HG02884 (cell line): Measurements from ENCODE around the gene COX6A2.

Experiments used
- ATAC-seq: cut with Tn5 transposase; IDR thresholded peaks from one replicate; pipeline ENCODE4 v1.9.1; 2021; ENCODE audit warnings: mild to moderate bottlenecking, moderate library complexity; ENCODE audit not compliant: unreplicated experiment

COX6A2 gene

DNA sequence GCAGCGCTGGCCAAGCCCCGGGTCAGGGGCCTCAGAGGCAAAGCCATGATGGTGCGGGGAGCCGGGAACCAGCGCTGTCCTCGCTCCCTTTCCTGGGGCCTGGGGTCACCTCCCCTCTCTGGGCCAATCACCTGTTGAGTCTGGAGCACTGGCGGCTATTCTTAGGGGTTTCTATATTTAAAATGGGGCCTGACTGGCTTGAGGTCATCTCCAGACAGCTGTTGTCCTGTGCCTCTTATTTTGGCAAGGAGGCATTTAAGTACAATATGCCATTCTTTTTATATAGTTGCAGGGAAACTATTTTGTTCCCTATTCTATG lies at the start of gene COX6A2:
Gene COX6A2 (minus strand): TSS at position 82 of the 319 bp plus-strand sequence. CDS start 35 bp downstream, at position 47.
- no peak for ATAC-seq

DNA sequence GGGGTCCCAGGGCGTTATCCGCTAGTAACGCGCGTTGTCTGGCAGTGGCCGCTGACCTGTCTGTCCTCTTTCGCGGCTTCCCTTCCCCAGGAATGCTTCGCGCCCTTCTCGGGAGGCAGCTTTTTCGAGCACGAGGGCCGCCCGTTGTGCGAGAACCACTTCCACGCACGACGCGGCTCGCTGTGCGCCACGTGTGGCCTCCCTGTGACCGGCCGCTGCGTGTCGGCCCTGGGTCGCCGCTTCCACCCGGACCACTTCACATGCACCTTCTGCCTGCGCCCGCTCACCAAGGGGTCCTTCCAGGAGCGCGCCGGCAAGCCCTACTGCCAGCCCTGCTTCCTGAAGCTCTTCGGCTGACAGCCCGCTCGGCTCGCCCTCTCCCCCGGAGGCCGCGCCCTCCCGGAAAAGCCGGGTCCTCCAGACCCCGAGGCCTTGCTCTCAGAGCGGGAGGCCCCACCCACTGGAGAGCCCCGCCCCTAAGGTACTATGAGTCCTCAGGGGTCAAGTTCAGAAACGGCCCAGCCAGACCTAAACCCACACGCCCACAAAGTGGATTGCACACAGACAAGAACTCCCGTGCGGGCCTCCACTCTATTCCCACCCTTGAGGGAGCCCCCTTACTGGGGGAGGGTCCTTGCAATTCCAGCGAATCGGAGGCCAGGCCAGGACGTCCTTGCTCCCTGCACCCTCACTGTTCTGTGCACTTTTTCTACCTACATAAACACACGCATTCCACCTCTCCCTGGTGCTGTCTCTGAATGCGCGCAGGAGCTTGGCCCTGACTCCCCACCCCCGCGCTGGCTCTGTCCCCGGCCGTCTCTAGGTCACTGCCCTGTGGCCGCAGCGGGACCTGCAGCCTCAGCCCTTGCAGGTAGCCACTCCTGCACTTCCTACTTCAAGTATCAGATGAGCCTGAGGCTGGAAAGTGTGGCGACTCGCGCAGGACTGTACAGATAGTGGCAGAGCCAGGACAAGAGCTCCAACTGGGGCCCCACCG lies 49.4 kb upstream of the COX6A2 start:
- no peak for ATAC-seq

DNA sequence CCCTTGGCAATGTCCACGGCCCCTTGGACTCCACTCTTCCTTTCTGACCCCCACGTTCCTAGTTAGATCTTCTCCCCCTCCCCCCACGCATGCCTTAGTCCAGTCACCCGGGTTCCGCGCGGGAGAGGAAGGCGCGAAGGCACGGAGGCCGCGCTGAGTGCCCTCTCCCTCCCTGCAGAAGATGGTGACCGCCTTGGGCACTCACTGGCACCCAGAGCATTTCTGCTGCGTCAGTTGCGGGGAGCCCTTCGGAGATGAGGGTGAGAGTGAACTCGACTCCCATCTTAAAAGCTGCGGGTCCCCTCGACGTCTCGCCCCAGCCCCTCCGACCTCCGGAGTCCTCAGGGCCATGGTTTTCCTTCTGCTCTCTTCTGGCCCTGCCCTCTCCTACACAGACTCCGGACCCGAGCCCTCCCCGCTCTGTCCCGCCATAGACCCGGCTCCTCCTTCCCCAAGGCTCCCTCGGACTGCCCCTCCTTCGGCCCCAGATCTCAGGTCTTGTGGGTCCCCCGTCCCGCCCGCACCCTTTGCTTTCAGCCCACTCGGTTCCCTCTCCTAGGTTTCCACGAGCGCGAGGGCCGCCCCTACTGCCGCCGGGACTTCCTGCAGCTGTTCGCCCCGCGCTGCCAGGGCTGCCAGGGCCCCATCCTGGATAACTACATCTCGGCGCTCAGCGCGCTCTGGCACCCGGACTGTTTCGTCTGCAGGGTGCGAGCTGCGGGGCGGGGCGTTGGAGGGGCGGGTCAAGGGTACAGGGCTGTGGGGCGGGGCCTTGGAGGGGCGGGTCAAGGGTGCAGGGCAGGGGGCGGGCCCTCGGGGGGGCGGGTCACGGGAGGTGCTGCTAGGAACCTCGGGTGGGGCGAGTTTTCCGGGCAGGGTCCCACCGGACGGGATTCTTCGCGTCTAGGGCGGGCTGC lies 48.4 kb upstream of the COX6A2 start:
- ATAC-seq, result no peak

DNA sequence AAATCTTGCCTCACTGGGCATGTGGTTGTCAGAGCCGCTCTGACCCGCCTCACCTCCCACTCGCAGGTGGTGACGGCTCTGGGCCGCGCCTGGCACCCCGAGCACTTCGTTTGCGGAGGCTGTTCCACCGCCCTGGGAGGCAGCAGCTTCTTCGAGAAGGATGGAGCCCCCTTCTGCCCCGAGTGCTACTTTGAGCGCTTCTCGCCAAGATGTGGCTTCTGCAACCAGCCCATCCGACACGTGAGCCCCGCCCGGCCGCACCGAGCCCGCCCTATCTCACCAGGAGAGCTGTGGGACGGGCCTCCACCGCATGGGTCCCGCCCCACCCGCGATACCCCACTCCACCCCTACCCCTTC lies 47.8 kb upstream of the COX6A2 start:
- ATAC-seq, result no peak

DNA sequence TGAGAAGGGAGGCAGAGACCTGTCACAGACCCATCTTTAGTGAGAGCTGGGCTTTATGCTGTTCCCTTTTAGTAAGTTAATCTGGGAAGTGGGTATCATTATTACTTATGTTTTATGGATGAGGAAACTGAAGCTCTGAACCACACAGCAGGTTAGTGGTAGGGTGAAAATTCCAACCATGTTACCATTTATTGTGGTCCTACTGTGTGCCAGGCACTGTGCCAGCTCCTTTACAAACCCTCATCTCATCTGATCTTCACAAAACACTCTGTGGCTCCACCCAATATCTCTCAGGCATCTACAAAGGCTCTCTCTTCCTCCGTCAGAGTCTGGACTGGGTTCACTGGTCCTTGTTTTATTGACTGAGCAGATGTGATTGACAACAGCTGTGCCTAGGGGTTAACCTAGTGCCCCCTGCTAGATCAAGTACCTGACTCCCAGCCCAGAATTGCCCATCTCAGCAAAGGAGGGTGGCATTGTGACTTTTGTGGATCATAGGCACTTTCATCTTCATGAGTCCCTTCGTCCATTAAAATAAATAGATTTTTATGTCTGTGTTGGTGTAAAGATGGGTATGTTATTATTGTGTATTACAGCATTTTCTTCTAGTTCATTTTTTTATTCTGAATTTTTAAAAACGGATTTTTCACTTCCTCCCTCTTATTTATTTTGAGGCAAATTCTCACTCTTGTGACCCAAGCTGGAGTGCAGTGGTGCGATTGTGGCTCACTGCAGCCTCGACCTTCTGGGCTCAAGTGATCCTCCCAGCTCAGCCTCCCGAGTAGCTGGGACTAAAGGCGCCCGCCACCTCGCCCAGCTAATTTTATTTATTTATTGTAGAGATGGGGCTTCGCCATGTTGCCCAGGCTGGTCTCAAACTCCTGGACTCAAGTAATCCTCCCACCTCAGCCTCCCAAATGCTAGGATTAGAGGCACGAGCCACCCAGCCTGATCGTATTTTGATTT lies 46.9 kb upstream of the COX6A2 start:
- ATAC-seq, result no peak

DNA sequence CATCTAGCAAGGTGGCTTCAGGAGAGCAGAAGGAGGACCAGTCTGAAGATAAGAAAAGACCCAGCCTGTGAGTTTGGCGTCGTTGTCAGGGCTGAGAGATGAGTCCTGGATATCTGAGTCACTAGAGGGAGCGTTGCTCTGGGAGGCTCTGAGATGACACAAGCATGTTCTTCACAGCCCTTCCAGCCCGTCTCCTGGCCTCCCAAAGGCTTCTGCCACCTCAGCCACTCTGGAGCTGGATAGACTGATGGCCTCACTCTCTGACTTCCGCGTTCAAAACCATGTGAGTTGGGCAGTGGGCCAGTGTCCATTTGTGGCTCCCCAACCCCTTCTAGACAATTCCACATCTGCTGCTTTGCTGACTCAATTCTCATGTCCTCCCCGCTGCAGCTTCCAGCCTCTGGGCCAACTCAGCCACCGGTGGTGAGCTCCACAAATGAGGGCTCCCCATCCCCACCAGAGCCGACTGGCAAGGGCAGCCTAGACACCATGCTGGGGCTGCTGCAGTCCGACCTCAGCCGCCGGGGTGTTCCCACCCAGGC lies 46.1 kb upstream of the COX6A2 start:
- no peak for ATAC-seq

DNA sequence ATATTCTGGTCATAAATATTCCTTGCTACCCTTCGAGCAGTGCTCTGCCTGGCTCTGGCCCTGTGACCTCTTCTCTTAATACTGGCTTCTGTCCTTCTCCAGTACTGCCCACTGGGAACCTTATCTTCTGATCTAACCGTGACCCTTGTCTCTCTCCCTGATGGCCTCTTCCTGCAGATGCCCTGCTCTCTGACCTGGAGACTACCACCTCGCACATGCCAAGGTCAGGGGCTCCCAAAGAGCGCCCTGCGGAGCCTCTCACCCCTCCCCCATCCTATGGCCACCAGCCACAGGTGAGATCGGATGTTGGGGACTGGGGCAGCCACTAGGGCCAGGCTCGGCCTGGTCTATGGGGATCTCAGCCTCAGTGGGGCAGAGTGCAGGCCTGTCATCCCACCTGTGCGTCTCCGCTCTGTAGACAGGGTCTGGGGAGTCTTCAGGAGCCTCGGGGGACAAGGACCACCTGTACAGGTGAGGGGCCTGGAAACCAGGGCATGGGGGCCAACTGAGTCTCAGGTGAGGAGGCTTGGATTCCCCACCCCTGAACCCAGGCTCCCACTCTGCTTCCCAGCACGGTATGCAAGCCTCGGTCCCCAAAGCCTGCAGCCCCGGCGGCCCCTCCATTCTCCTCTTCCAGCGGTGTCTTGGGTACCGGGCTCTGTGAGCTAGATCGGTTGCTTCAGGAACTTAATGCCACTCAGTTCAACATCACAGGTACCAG lies 45.3 kb upstream of the COX6A2 start:
- no peak for ATAC-seq

DNA sequence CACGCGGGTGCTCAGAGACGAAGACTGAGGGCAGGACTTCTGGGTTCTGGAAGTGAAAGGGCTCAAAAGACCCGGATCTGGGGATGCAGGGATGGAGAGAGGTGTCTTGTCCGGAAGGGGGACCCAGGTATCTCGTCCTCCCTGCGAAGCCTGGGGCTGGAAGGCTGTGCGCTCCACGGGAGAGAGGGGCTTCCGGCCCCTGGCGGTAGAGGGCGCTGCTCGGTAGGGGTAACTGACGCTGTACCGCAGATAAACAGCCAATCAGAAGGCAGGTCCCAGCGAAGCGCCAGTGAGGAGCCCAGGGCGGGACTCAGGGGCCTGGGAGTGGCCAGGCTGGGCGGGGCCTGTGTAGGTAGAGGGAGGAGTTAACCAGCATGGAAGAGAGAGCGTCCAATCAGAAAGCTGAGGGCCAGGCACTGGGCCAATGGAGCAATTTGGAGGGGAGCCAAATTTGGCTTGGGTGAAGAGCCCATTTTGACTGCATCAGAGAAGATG lies 44.6 kb upstream of the COX6A2 start:
- no peak for ATAC-seq

DNA sequence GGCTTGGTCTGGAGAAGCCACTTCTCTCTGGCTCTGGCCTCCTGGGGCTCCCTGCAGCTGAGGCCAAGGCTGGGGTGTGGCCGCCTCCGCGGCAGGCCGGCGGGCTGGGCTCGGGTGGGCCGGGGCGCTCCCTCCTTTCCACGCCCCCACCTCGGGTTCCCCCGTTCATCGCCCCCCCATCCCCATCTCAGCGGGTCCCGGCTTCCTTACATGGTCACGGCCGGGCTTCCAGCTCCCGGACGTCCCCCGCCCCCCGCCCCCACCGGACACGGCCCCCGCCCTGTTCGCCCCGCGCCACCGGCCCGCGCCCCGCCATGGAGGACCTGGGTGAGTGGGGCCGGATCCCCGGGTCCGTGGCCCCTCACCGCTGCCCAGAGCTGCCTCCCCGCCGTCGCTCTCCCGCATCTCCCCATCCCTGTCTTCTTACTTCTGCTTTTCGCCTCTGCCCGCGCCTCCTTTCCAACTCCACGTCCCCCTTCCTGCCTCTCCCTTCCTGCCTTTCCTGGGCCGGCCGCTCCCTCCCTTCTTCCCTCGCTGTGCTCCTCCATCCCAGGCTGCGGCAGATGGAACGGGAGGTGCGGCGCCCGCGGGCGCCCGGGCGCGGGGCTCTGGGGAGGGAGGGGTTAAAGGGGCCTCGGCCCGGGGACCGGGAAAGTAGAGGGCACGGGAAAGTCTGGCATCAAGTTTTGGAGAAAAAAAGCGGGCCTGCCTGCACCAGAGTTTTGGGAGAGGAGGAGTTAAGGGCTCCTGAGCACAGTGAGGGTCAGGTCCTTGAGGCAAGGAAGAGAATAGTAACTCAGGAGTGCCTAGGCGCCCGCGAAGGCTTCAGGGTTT lies 43.9 kb upstream of the COX6A2 start, which contains the start of gene TGFB1I1:
Gene TGFB1I1 (plus strand): TSS at position 278 of the 834 bp plus-strand sequence. CDS start 37 bp downstream, at position 315.
- ATAC-seq, result no peak

DNA sequence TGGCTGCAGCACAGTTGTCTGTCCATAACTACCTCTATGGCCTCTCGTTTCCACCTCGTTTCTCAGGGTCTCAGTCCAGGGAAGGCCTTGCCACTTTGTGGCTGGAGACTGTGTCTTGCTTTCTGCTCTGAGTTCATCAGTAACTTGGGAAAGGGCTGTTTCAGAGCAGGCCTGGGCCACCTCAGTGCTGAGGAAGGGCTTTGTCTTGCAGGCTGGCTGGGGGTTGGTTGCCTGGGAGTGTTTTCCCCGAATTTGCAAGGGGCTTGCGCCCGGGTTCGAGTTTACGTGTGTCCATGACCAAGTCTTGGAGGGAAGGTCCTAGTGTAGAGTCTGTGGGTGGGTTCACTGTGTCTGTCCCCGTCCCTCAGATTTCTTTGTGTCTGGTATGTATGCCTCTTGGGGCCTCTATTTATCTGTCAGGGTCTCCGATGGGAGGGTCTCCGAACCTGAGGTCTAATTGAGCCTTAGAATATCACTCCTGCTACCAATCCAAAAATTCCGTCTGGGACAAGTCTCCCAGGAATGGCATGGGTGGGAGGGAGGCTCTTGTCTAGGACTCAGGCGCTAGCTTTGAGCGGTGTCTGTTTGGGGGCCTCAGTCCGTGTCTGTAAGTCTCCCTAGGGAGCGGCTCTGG lies 43.2 kb upstream of the COX6A2 start:
- ATAC-seq, result no peak

DNA sequence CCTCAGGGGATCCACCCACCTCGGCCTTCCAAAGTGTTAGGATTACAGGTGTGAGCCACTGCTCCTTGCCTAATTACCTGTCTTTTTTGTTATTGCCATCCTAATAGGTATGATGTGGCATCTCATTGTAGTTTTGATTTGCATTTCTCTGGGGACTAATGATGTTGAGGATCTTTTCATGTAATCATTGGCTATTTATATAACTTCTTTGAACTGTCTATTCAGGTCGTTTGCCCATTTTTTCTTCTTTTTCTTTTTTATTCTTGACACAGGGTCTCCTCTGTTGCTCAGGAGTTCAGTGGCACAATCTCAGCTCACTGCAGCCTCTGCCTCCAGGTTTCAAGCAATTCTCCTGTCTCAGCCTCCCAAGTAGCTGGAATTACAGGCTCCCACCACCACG lies 42.5 kb upstream of the COX6A2 start:
- no peak for ATAC-seq

DNA sequence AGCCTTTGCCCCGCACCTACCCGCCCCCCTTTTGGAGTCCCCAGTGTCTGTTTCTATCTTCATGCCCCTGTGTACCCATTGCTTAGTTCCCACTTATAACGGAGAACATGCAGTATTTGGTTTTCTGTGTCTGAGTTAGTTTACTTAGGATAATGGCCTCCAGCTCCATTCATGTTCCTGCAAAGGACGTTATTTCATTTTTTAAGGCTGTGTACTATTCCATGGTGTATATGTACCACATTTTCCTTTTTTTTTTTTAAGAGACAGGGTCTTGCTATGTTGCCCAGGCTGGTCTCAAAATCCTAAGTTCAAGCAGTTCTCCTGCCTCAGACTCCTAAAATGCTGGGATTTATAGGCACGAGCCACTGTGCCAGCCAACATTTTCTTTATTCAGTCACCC lies 39.7 kb upstream of the COX6A2 start:
- ATAC-seq, result no peak

DNA sequence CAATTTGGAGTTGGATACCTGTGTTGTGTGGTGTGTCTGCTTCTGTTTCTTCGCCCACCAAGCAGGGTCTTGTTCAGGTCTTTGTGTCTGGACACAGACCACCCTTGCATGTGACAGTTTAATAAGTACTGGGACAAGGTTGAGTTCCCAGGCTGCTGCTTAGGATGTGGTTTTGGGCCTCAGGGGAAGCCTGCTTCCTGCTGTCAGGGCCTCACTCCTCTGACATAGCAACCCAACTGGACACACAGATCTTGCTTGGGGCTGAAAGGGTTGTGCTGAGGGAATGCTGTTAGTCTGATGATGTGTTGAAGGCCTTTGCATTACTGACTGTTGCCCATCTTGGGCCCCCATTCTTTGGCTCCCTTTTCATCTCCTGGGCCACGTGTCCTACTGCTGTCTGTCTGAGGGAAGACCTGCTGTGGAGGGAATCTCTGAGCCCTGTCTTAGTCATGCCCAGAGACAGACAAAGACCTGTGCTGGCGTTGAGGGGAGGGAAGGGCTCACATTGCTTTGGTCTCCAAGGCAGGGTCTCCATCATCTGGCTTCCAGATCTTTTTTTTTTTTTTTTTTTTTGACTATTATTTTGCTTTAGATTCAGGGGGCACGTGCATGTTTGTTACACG lies 39.1 kb upstream of the COX6A2 start:
- no peak for ATAC-seq

DNA sequence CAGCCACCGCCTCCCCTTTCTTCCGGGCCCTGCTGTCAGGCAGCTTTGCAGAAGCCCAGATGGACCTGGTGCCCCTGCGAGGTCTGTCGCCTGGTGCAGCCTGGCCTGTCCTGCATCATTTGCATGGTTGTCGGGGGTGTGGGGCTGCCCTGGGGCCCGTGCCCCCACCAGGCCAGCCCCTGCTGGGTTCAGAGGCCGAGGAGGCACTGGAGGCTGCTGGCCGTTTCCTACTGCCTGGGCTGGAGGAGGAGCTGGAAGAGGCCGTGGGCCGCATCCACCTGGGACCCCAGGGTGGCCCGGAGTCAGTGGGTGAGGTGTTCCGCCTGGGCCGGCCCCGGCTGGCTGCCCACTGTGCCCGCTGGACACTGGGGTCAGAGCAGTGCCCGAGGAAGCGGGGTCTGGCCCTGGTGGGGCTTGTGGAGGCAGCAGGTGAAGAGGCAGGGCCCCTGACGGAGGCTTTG lies 38.3 kb upstream of the COX6A2 start:
- ATAC-seq, result no peak

DNA sequence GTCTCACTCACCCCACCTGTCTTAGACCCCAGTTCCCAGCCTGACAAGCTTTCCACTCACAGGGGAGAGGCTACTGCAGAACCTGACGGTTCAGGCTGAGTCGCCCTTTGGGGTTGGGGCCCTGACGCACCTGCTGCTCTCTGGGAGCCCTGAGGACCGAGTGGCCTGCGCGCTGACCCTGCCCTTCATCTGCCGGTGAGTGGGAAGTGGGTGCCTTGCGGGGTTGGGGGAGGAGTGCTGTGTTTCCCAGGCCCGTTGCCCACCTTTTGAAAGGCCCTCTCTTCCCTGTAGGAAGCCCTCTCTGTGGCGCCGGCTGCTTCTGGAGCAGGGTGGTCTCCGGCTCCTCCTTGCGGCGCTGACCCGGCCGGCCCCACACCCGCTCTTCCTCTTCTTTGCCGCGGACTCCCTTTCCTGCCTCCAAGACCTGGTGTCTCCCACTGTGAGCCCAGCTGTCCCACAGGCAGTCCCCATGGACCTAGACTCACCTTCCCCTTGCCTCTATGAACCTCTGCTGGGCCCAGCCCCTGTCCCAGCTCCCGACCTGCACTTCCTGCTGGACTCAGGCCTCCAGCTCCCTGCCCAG lies 37.7 kb upstream of the COX6A2 start:
- ATAC-seq, result no peak

DNA sequence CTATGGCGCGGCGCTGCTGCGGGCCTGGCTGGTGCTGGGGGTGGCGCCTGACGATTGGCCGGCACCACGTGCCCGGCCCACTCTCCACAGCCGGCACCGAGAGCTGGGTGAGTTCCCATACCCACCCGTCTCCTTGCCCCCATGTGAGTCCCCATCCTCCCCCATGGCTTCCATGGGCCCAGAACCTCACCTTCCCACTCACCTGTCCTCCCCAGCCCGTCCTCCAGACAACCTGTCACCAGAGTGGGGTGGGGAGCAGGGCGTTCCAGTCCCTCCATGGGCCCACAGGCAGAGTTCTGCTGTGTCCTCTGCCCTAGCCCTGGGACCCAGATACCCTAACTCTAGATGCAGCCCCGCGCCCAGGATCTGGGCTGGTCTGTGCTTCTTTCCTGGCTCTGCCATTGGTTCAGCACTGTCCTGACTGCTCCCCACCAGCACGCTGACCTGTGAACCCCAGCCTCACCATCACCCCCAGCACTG lies 36.7 kb upstream of the COX6A2 start:
- ATAC-seq, result no peak

DNA sequence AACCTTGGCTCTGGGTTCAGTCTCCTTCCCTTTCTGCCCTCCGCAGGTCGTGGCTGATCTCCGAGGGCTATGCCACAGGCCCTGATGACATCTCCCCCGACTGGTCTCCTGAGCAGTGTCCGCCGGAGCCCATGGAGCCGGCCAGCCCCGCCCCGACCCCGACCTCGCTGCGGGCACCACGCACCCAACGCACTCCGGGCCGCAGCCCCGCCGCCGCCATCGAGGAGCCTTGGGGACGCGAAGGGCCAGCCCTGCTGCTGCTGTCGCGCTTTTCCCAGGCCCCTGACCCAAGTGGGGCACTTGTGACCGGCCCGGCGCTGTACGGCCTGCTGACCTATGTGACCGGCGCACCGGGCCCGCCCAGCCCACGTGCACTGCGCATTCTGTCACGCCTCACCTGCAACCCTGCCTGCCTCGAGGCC lies 36.2 kb upstream of the COX6A2 start:
- ATAC-seq, result no peak
